ENCODE results near the gene DCLK1.

DNA sequence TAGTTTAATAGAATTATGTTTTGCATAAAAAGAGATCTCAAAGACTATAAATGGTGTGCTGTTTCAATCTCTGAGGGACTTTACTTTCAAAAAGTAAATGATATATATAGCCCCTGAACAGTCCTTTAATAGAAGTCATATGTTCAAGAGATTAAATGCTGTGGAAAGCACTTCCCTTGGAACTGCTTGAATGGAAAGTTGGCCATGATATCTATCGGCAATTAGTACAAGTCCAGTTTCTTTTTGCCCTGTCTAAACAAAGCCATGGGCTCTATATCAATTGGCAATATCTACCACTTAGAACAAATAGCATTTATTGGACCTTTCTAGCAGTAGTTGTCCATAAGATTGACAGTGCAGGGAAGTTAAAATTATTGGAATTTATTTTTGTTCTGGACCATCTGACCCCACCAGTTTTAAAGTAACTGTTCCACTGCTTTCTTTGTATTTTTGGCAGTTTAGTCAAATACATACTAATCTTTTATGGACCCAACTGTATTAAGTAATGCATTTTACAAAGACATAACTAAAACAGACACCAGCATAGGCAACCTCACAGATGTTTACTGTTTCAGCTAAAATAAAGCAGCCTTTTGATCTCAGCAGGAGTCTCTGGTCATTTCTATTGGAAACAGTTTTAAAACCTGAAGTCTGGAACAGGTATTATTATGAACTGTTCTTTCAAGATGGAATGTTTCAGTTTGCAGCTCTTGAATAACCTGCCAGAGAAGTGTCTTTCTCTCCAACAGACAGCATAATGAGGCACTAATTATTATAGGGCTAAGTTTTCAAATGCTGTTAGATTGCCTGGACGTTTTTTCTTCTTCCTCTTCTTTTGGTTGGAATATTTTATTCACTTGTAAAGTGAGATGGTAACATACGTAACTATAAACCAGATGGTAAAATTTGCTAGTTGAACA lies 282.6 kb downstream of the DCLK1 start:
- TF ChIP-seq, protein P1, sequence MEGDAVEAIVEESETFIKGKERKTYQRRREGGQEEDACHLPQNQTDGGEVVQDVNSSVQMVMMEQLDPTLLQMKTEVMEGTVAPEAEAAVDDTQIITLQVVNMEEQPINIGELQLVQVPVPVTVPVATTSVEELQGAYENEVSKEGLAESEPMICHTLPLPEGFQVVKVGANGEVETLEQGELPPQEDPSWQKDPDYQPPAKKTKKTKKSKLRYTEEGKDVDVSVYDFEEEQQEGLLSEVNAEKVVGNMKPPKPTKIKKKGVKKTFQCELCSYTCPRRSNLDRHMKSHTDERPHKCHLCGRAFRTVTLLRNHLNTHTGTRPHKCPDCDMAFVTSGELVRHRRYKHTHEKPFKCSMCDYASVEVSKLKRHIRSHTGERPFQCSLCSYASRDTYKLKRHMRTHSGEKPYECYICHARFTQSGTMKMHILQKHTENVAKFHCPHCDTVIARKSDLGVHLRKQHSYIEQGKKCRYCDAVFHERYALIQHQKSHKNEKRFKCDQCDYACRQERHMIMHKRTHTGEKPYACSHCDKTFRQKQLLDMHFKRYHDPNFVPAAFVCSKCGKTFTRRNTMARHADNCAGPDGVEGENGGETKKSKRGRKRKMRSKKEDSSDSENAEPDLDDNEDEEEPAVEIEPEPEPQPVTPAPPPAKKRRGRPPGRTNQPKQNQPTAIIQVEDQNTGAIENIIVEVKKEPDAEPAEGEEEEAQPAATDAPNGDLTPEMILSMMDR (IDR thresholded peaks at IDR 0.05) = no peak
- TF ChIP-seq EZH2 (IDR thresholded peaks at IDR 0.05) = no peak
